Suprapubic skin (tissue), 4 donors: ENCODE results near the gene IFI27. TPM values are rescaled to one million over a fixed set of nuclear protein-coding genes. Genes with fewer than 3 reads are reported as not detected.

ENCODE experiments used
- DNase-seq, 2 donors: peaks; one replicate each; pipeline ENCODE4 v3.0.0-alpha.2; 2019; ENCODE audit warnings: low spot score in 2 of 2
- H3K27ac ChIP-seq: fragments of 200-600 bp; sonication (generic); one replicate; pipeline ENCODE4 v1.5.1; 2019
- H3K27me3 ChIP-seq: fragments of 200-600 bp; sonication (generic); one replicate; pipeline ENCODE4 v1.5.1; 2019
- H3K36me3 ChIP-seq: fragments of 200-600 bp; sonication (generic); one replicate; pipeline ENCODE4 v1.5.1; 2019
- H3K4me1 ChIP-seq: fragments of 200-600 bp; sonication (generic); one replicate; pipeline ENCODE4 v1.5.1; 2019
- H3K4me3 ChIP-seq: fragments of 200-600 bp; sonication (generic); one replicate; pipeline ENCODE4 v1.5.1; 2019; ENCODE audit warnings: mild to moderate bottlenecking
- H3K9me3 ChIP-seq: fragments of 200-600 bp; sonication (generic); one replicate; pipeline ENCODE4 v1.5.1; 2019
- CTCF ChIP-seq, 2 donors: fragments of 200-600 bp in 1 of 2; fragments of 450-650 bp in 1 of 2; sonication (generic) in 1 of 2; IDR thresholded peaks; one replicate each; pipeline ENCODE4 v1.5.1; 2016 to 2019; ENCODE audit warnings: antibody characterized with exemption in 2 of 2, mild to moderate bottlenecking in 1 of 2, moderate library complexity in 1 of 2
- EP300 ChIP-seq: sonication (generic); formaldehyde crosslinking; IDR thresholded peaks from one replicate; pipeline ENCODE4 v1.6.1; 2017; ENCODE audit warnings: antibody characterized with exemption
- POLR2A ChIP-seq, 2 donors: fragments of 450-650 bp; IDR thresholded peaks; one replicate each; pipeline ENCODE4 v1.6.1; 2017; ENCODE audit warnings: antibody characterized with exemption in 2 of 2, mild to moderate bottlenecking in 2 of 2, moderate library complexity in 2 of 2
- POLR2AphosphoS5 ChIP-seq, 3 donors: sonication (generic); formaldehyde crosslinking; IDR thresholded peaks; one replicate each; pipeline ENCODE4 v1.6.1; 2017; ENCODE audit warnings: antibody characterized with exemption in 3 of 3
- WGBS: methylation state at CpG from one replicate; pipeline ENCODE4 v1.1.5; 2018; 5-methylcytosine and 5-hydroxymethylcytosine counted together
- total RNA-seq, 4 donors: library from RNA; depleted of rRNA; stranded (reverse); fragments of >200 nt; gene quantifications; one replicate each; pipeline ENCODE4 v1.1.0, GENCODE V29; 2016

The IFI27 gene
- total RNA-seq, 4 donors from 2014 or later: 26.9 to 197 (median 142) TPM

- DNase-seq: peak in 1 of 2 donors; percentile 71
- H3K4me3 ChIP-seq: no peak overlapping the region
These were observed 17.8 kb downstream of the IFI27 start for GRCh38 chr14:94128216-94128839.

GRCh38 chr14:94129111-94129757, 18.7 kb downstream of the IFI27 start, which contains the start of gene IFI27L2:
Gene IFI27L2 (minus strand): TSS chr14:94129604. CDS start chr14:94129564, 40 bp downstream.
- peaks cover 22% of the 10 kb centered on the region for H3K4me1 ChIP-seq
- DNase-seq: peak; percentile 85 to 86
- H3K9me3 ChIP-seq: no peaks in the 10 kb centered on the region
- peak within 1 kb of the TSS; percentile 49 for H3K4me3 ChIP-seq
- no peaks in the 10 kb centered on the region for H3K36me3 ChIP-seq
- TF ChIP-seq POLR2AphosphoS5 (IDR thresholded peaks at IDR 0.05) (no peak), CTCF (IDR thresholded peaks at IDR 0.05) (peak in 1 of 2 donors; percentile 33)
- WGBS: 2% methylated on average over 12 of the region's 27 CpGs
- peak within 1 kb of the TSS; percentile 56 for H3K27ac ChIP-seq
- no peaks in the 10 kb centered on the region for H3K27me3 ChIP-seq

More at GRCh38 chr14:94128216-94128839, 17.8 kb downstream of the IFI27 start:
- H3K27me3 ChIP-seq: no peaks in the 10 kb centered on the region
- no peak for TF ChIP-seq CTCF (IDR thresholded peaks at IDR 0.05)
- no peak for TF ChIP-seq EP300
- no peak for TF ChIP-seq POLR2A (IDR thresholded peaks at IDR 0.05)
- TF ChIP-seq POLR2AphosphoS5 (IDR thresholded peaks at IDR 0.05): no peak
- peaks cover 22% of the 10 kb centered on the region for H3K4me1 ChIP-seq
- 90% methylated on average over 10 of the region's 14 CpGs for WGBS
- no peaks in the 10 kb centered on the region for H3K9me3 ChIP-seq
- no peaks in the 10 kb centered on the region for H3K36me3 ChIP-seq
- no peak overlapping the region for H3K27ac ChIP-seq

- no peaks in the 10 kb centered on the region for H3K27me3 ChIP-seq
- peak in 1 of 2 donors; percentile 79 for DNase-seq
- peak overlapping the region; percentile 49 for H3K4me3 ChIP-seq
- peak overlapping the region; percentile 56 for H3K27ac ChIP-seq
- no peak for TF ChIP-seq POLR2A (IDR thresholded peaks at IDR 0.05)
- TF ChIP-seq POLR2AphosphoS5 (IDR thresholded peaks at IDR 0.05): no peak
- TF ChIP-seq EP300: no peak
- TF ChIP-seq CTCF (IDR thresholded peaks at IDR 0.05): no peak
- H3K4me1 ChIP-seq: peaks cover 22% of the 10 kb centered on the region
- no peaks in the 10 kb centered on the region for H3K9me3 ChIP-seq
- no peaks in the 10 kb centered on the region for H3K36me3 ChIP-seq
- WGBS: under 1% methylated on average over 12 of the region's 12 CpGs
These were observed 19.4 kb downstream of the IFI27 start for GRCh38 chr14:94129758-94130414.

GRCh38 chr14:94132285-94132887, 21.9 kb downstream of the IFI27 start:
- peak; percentile 64 to 70 for TF ChIP-seq CTCF (IDR thresholded peaks at IDR 0.05)
- no peak for TF ChIP-seq POLR2AphosphoS5 (IDR thresholded peaks at IDR 0.05)
- Histone ChIP-seq H3K27me3 (no peaks in the 10 kb centered on the region), H3K36me3 (no peaks in the 10 kb centered on the region), H3K4me3 (no peak overlapping the region), H3K9me3 (no peaks in the 10 kb centered on the region), H3K27ac (no peak overlapping the region), H3K4me1 (peaks cover 22% of the 10 kb centered on the region)
- DNase-seq: peak in 1 of 2 donors; percentile 49
- WGBS: 39% methylated on average over 4 of the region's 4 CpGs

- Histone ChIP-seq H3K4me3 (no peak overlapping the region), H3K36me3 (no peaks in the 10 kb centered on the region), H3K9me3 (no peaks in the 10 kb centered on the region), H3K4me1 (no peaks in the 10 kb centered on the region), H3K27me3 (no peaks in the 10 kb centered on the region), H3K27ac (no peak overlapping the region)
- TF ChIP-seq CTCF (IDR thresholded peaks at IDR 0.05): no peak
- TF ChIP-seq POLR2AphosphoS5 (IDR thresholded peaks at IDR 0.05): no peak
- no peak for TF ChIP-seq POLR2A (IDR thresholded peaks at IDR 0.05)
- no peak for TF ChIP-seq EP300
- no peak for DNase-seq
- WGBS: 83% methylated on average over 4 of the region's 4 CpGs
These were observed 24.9 kb downstream of the IFI27 start for GRCh38 chr14:94135476-94135875.
